Breast epithelium (tissue), 3 donors: ENCODE results near the gene PCSK7.

Experiments used
- POLR2A ChIP-seq: fragments of 450-650 bp; IDR thresholded peaks from one replicate; pipeline ENCODE4 v1.6.1; 2016; ENCODE audit warnings: antibody characterized with exemption, mild to moderate bottlenecking, moderate library complexity
- POLR2AphosphoS5 ChIP-seq, 3 donors: sonication (generic); formaldehyde crosslinking; IDR thresholded peaks; one replicate each; pipeline ENCODE4 v1.6.1; 2017; ENCODE audit warnings: antibody characterized with exemption in 3 of 3
- TF ChIP-seq, protein P1 (sequence below), 3 donors: fragments of 450-650 bp; IDR thresholded peaks; one replicate each; pipeline ENCODE4 v1.5.1; 2016 to 2017; ENCODE audit warnings: antibody characterized with exemption in 3 of 3, mild to moderate bottlenecking in 3 of 3, moderate library complexity in 3 of 3

DNA sequence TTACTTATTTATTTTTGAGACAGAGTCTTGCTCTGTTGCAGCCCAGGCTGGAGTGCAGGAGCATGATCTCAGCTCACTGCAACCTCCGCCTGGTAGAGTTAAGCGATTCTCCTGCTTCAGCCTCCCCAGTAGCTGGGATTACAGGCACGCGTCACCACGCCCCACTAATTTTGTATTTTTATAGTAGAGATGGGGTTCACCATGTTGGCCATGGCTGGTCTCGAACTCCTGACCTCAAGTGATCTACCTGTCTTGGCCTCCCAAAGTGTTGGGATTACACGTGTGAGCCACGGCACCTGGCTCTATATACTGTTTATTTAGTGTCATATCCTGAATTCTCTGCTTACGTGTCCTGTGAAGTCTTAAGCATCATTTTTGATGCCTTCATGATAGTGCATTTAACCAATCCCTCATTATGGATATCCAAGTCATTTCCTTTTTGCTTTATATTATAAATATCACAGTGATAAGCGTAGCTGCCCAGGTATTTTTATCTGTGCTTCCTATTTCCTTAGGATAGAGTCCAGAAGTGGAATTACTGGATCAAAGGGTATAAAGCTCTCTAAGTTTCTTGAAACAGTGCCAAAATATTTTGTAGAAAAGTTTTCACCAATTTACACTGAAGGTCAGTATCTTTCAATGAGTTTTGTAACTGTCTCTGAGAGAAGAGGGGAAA lies 54.2 kb downstream of the PCSK7 start:
- TF ChIP-seq POLR2A (no peak), POLR2AphosphoS5 (IDR thresholded peaks at IDR 0.05) (no peak)
- TF ChIP-seq, protein P1, sequence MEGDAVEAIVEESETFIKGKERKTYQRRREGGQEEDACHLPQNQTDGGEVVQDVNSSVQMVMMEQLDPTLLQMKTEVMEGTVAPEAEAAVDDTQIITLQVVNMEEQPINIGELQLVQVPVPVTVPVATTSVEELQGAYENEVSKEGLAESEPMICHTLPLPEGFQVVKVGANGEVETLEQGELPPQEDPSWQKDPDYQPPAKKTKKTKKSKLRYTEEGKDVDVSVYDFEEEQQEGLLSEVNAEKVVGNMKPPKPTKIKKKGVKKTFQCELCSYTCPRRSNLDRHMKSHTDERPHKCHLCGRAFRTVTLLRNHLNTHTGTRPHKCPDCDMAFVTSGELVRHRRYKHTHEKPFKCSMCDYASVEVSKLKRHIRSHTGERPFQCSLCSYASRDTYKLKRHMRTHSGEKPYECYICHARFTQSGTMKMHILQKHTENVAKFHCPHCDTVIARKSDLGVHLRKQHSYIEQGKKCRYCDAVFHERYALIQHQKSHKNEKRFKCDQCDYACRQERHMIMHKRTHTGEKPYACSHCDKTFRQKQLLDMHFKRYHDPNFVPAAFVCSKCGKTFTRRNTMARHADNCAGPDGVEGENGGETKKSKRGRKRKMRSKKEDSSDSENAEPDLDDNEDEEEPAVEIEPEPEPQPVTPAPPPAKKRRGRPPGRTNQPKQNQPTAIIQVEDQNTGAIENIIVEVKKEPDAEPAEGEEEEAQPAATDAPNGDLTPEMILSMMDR (IDR thresholded peaks at IDR 0.05) = no peak
